ENCODE measurements around the gene GLDN. TPM values are rescaled to one million over a fixed set of nuclear protein-coding genes. Genes with fewer than 3 reads are reported as not detected.

GLDN gene
- polyA plus RNA-seq, 2 of the 4 experiments (the other 2 are of a cell fraction) = 0.03 to 0.25 TPM

GRCh38 chr15:51349156-51349844 lies 7.8 kb downstream of the GLDN start:
- ChIA-PET POLR2A (no interaction called here), CTCF (interaction anchor here (1.1 to 1.2 kb wide), 3 partner anchors 9 to 66 kb away, joined by 3 read pairs; no protein-coding TSS in a partner anchor)
- TF ChIP-seq HOXB13 (CRISPR knock-in tag; IDR thresholded peaks at IDR 0.05; ENCODE audit: low read depth) (no peak), ZSCAN20 (CRISPR knock-in tag; IDR thresholded peaks at IDR 0.05) (no peak), RCOR1 (IDR thresholded peaks at IDR 0.05; ENCODE audit: low read depth, low read length) (no peak), CBX2 (IDR thresholded peaks at IDR 0.05; ENCODE audit: borderline replicate concordance, low read depth) (no peak), USF2 (IDR thresholded peaks at IDR 0.05) (no peak), HEYL (CRISPR knock-in tag; IDR thresholded peaks at IDR 0.05) (no peak), JUN (IDR thresholded peaks at IDR 0.05) (no peak), TFCP2L1 (CRISPR knock-in tag; IDR thresholded peaks at IDR 0.05) (no peak), FOXS1 (CRISPR knock-in tag; IDR thresholded peaks at IDR 0.05) (no peak), EP300 (IDR thresholded peaks at IDR 0.05) (no peak), BCL3 (IDR thresholded peaks at IDR 0.05) (no peak), ZNF302 (CRISPR knock-in tag; IDR thresholded peaks at IDR 0.05) (no peak), POLR2A (IDR thresholded peaks at IDR 0.05; ENCODE audit: low read length) (no peak), ZFP36 (IDR thresholded peaks at IDR 0.05; ENCODE audit: borderline replicate concordance, partially characterized antibody) (no peak), JUNB (IDR thresholded peaks at IDR 0.05) (no peak), HES2 (IDR thresholded peaks at IDR 0.05) (no peak)
- Histone ChIP-seq H3K4me1 (no peaks in the 10 kb centered on the region), H3K4me2 (no peak overlapping the region), H3K9me3 (no peaks in the 10 kb centered on the region), H3K27ac (no peak overlapping the region), H3K4me3 (no peak overlapping the region)
- DNase-seq (ENCODE audit: low read depth in 1 of 2, low spot score in 1 of 2) (no peak), ATAC-seq (peak in 1 of 2 experiments; percentile 33; a peak in 2 of 6 replicates), FAIRE-seq (no peak)
- WGBS (ENCODE audit: missing lambda C conversion rate) = 48% methylated on average over 4 of the region's 4 CpGs

- Histone ChIP-seq H3K9me3 (no peaks in the 10 kb centered on the region), H3K4me1 (no peaks in the 10 kb centered on the region), H3K4me3 (no peak overlapping the region), H3K27ac (no peak overlapping the region), H3K4me2 (no peak overlapping the region)
- WGBS (ENCODE audit: missing lambda C conversion rate) = 77% methylated on average over 3 of the region's 3 CpGs
- no peak for TF ChIP-seq JUNB (IDR thresholded peaks at IDR 0.05)
- TF ChIP-seq EP300 (IDR thresholded peaks at IDR 0.05) = no peak
- no peak for TF ChIP-seq HES2 (IDR thresholded peaks at IDR 0.05)
- no peak for TF ChIP-seq MAZ (IDR thresholded peaks at IDR 0.05; ENCODE audit: borderline replicate concordance, low read depth, low read length)
- no peak for TF ChIP-seq RNF2 (IDR thresholded peaks at IDR 0.05; ENCODE audit: borderline replicate concordance, low read depth)
- no peak for TF ChIP-seq POLR2AphosphoS2 (conservative IDR thresholded peaks at IDR 0.05; ENCODE audit: low read length)
- no peak for TF ChIP-seq MAX (IDR thresholded peaks at IDR 0.05)
- TF ChIP-seq ZFP36 (IDR thresholded peaks at IDR 0.05; ENCODE audit: borderline replicate concordance, partially characterized antibody) = no peak
- TF ChIP-seq JUN (IDR thresholded peaks at IDR 0.05) = no peak
- no peak for TF ChIP-seq NR3C1 (IDR thresholded peaks at IDR 0.05)
- ChIA-PET CTCF (interaction anchor here (0.5 to 1.5 kb wide), 7 partner anchors 20 to 300 kb away, joined by 3 to 6 read pairs (median 3); no protein-coding TSS in a partner anchor), POLR2A (no interaction called here)
- no peak for ATAC-seq
- no peak for FAIRE-seq
- DNase-seq (ENCODE audit: low read depth in 1 of 2, low spot score in 1 of 2) = no peak
Measured at GRCh38 chr15:51350723-51351122, 9.3 kb downstream of the GLDN start.

GRCh38 chr15:51353976-51354375 lies 12.5 kb downstream of the GLDN start:
- no peaks in the 10 kb centered on the region for H3K4me1 ChIP-seq
- H3K4me3 ChIP-seq = no peak overlapping the region
- CTCF ChIA-PET = interaction anchor here (1.6 to 2.2 kb wide), 2 partner anchors 9 to 73 kb away, joined by 4 to 6 read pairs; no protein-coding TSS in a partner anchor
- no peaks in the 10 kb centered on the region for H3K9me3 ChIP-seq
- 57% methylated on average over 2 of the region's 2 CpGs for WGBS (ENCODE audit: missing lambda C conversion rate)
- no peak overlapping the region for H3K27ac ChIP-seq
- ATAC-seq = no peak
- TF ChIP-seq CHD4 (IDR thresholded peaks at IDR 0.05; ENCODE audit: borderline replicate concordance) (no peak), FOSB (CRISPR knock-in tag; IDR thresholded peaks at IDR 0.05) (no peak), E2F6 (IDR thresholded peaks at IDR 0.05; ENCODE audit: borderline replicate concordance, low read depth) (no peak), FOSL2 (IDR thresholded peaks at IDR 0.05) (no peak), FOSL2 (CRISPR knock-in tag; IDR thresholded peaks at IDR 0.05) (no peak), ZC3H11A (IDR thresholded peaks at IDR 0.05) (no peak)
- POLR2A ChIA-PET = no interaction called here
- H3K4me2 ChIP-seq = no peak overlapping the region
- DNase-seq (ENCODE audit: low read depth in 1 of 2, low spot score in 1 of 2) = no peak
- FAIRE-seq = no peak
